Duodenal mucosa (tissue), 2 donors: ENCODE data around the gene ARMC7.
"Not testable (repeated sequence)": the region's sequence is repeated elsewhere in the genome, so short reads cannot be mapped to it uniquely, and the experiment has no call there.

ENCODE experiments used
- H3K27ac ChIP-seq: one replicate; pipeline ENCODE4 v1.7.0; 2013; ENCODE audit warnings: low read depth, low read length
- H3K27me3 ChIP-seq, 2 donors: one replicate each; pipeline ENCODE4 v1.7.0; 2013; ENCODE audit warnings: low read length in 2 of 2, control low read depth in 1 of 2; ENCODE audit not compliant: insufficient read depth in 2 of 2, control insufficient read depth in 1 of 2
- H3K36me3 ChIP-seq, 2 donors: one replicate each; pipeline ENCODE4 v1.7.0; 2013; ENCODE audit warnings: low read length in 2 of 2, control low read depth in 1 of 2; ENCODE audit not compliant: insufficient read depth in 2 of 2, control insufficient read depth in 1 of 2
- H3K4me1 ChIP-seq, 2 donors: one replicate each; pipeline ENCODE4 v1.7.0; 2013; ENCODE audit warnings: low read length in 2 of 2, control low read depth in 1 of 2; ENCODE audit not compliant: insufficient read depth in 2 of 2, control insufficient read depth in 1 of 2
- H3K4me3 ChIP-seq, 2 donors: one replicate each; pipeline ENCODE4 v1.7.0; 2013; ENCODE audit warnings: low read length in 2 of 2, low read depth in 1 of 2
- H3K9ac ChIP-seq, 2 donors: one replicate each; pipeline ENCODE4 v1.7.0; 2013; ENCODE audit warnings: low read length in 2 of 2, low read depth in 1 of 2
- H3K9me3 ChIP-seq, 2 donors: one replicate each; pipeline ENCODE4 v1.7.0; 2013; ENCODE audit warnings: low read length in 2 of 2, control low read depth in 1 of 2; ENCODE audit not compliant: control insufficient read depth in 1 of 2

ARMC7 gene

GRCh38 chr17:75163074-75163473 is 53.3 kb downstream of the ARMC7 start:
- Histone ChIP-seq H3K27me3 (no peaks in the 10 kb centered on the region), H3K4me3 (no peak overlapping the region), H3K4me1 (no peaks in the 10 kb centered on the region), H3K9ac (no peak overlapping the region), H3K27ac (no peak overlapping the region), H3K36me3 (peaks cover 0 to 17% of the 10 kb centered on the region in 2 donors), H3K9me3 (no peaks in the 10 kb centered on the region)

- H3K9me3 ChIP-seq, H3K27me3 ChIP-seq, H3K4me1 ChIP-seq, H3K9ac ChIP-seq, H3K27ac ChIP-seq, H3K4me3 ChIP-seq: not testable (repeated sequence)
- H3K36me3 ChIP-seq, result peaks cover 0 to 23% of the 10 kb centered on the region in 2 donors
These were observed 54.8 kb downstream of the ARMC7 start for GRCh38 chr17:75164606-75165005.

- Histone ChIP-seq H3K27ac (no peak overlapping the region), H3K9me3 (no peaks in the 10 kb centered on the region), H3K36me3 (peaks cover 10 to 46% of the 10 kb centered on the region in 2 donors), H3K27me3 (no peaks in the 10 kb centered on the region), H3K4me1 (no peaks in the 10 kb centered on the region), H3K9ac (no peak overlapping the region), H3K4me3 (no peak overlapping the region)
These were observed 59.2 kb downstream of the ARMC7 start for GRCh38 chr17:75168998-75169397.

GRCh38 chr17:75173526-75173925 is 63.8 kb downstream of the ARMC7 start:
- Histone ChIP-seq H3K9me3 (no peaks in the 10 kb centered on the region), H3K36me3 (peaks cover 17 to 72% of the 10 kb centered on the region in 2 donors), H3K4me3 (no peak overlapping the region), H3K4me1 (no peaks in the 10 kb centered on the region), H3K9ac (no peak overlapping the region), H3K27ac (peak overlapping the region; percentile 20), H3K27me3 (no peaks in the 10 kb centered on the region)

DNA sequence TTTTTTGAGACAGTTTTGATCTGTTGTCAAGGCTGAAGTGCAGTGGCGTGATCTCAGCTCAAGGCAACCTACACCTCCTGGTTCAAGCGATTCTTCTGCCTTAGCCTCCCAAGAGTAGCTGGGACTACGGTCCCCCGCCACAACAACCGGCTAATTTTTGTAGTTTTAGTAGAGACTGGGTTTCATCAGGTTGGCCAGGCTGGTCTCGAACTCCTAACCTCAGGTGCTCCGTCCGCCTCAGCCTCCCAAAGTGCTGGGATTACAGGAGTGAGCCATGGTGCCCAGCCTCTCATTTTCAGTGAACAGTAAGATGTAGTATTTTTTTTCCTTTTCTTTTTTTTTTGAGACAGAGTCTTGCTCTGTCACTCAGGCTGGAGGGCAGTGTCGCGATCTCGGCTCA is 65.2 kb downstream of the ARMC7 start:
- no peak overlapping the region for H3K9ac ChIP-seq
- H3K4me1 ChIP-seq, result peaks cover 0 to 5% of the 10 kb centered on the region in 2 donors
- peaks cover 22 to 79% of the 10 kb centered on the region in 2 donors for H3K36me3 ChIP-seq
- H3K9me3 ChIP-seq, result no peaks in the 10 kb centered on the region
- no peak overlapping the region for H3K4me3 ChIP-seq
- H3K27me3 ChIP-seq, result no peaks in the 10 kb centered on the region
- H3K27ac ChIP-seq, result no peak overlapping the region

DNA sequence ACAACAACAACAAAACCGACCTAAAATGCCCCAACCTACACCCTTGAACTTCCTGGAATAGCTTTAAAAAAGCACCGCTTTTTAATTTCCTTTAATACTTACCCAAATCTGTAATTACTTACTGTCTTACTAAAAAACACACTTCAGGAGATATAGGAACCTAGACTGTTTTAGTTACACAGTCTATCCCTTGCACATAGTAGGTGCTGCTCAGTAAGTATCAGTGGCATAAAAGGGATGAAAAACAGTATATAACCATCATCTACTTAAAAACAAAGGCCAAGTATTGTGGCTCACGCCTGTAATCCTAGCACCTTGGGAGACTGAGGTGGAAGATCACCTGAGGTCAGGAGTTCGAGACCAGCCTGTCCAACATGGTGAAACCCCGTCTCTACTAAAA is 66.9 kb downstream of the ARMC7 start:
- Histone ChIP-seq H3K36me3 (peaks cover 22 to 77% of the 10 kb centered on the region in 2 donors), H3K9ac (no peak overlapping the region), H3K27me3 (no peaks in the 10 kb centered on the region), H3K9me3 (no peaks in the 10 kb centered on the region), H3K4me3 (no peak overlapping the region), H3K27ac (no peak overlapping the region), H3K4me1 (peaks cover 3 to 17% of the 10 kb centered on the region in 2 donors)

- Histone ChIP-seq H3K4me3 (no peak overlapping the region), H3K27me3 (no peaks in the 10 kb centered on the region), H3K9me3 (no peaks in the 10 kb centered on the region), H3K9ac (no peak overlapping the region), H3K4me1 (peaks cover 3 to 17% of the 10 kb centered on the region in 2 donors), H3K27ac (no peak overlapping the region), H3K36me3 (peaks cover 17 to 64% of the 10 kb centered on the region in 2 donors)
These were observed 68.7 kb downstream of the ARMC7 start for GRCh38 chr17:75178453-75178852.
